Measurements from ENCODE around the gene HNRNPA0. TPM values are rescaled to one million over a fixed set of nuclear protein-coding genes. Genes with fewer than 3 reads are reported as not detected.

HNRNPA0 gene
- total RNA-seq, 1 experiment from 2014 or later = 38.9 TPM

- no peaks in the 10 kb centered on the region for H3K4me1 ChIP-seq (ENCODE audit: control insufficient read depth in 1 of 2, insufficient read depth in 2 of 2, low read length in 2 of 2)
- H4K20me1 ChIP-seq (ENCODE audit: insufficient read depth) = no peaks in the 10 kb centered on the region
- RAD21 ChIA-PET (ENCODE audit: low non-redundant PET in 1 of 2, low total read pairs in 2 of 2, uncharacterized antibody in 2 of 2, unreplicated experiment in 2 of 2) = no interaction called here
- CTCF ChIA-PET = interaction anchor here (0.9 kb wide), 1 partner anchor 55 kb away, joined by 3 read pairs; no protein-coding TSS in a partner anchor
- no peak overlapping the region for H3K4me2 ChIP-seq (ENCODE audit: low read length)
- H3K9me3 ChIP-seq (ENCODE audit: control insufficient read depth in 1 of 2, insufficient read depth in 1 of 2, low read depth in 1 of 2, low read length in 2 of 2) = no peaks in the 10 kb centered on the region
- TF ChIP-seq MAX (IDR thresholded peaks at IDR 0.05) (no peak), SRF (IDR thresholded peaks at IDR 0.05; ENCODE audit: low read depth) (no peak), EZH2 (IDR thresholded peaks at IDR 0.05) (no peak), POLR2AphosphoS5 (IDR thresholded peaks at IDR 0.05; ENCODE audit: low read depth, low read length) (no peak), CEBPB (IDR thresholded peaks at IDR 0.05; ENCODE audit: low read depth) (no peak), EZH2phosphoT487 (IDR thresholded peaks at IDR 0.05; ENCODE audit: borderline replicate concordance) (no peak), CBX3 (IDR thresholded peaks at IDR 0.05; ENCODE audit: low read depth) (no peak), FOSL1 (IDR thresholded peaks at IDR 0.05; ENCODE audit: low read depth) (no peak), SIN3A (IDR thresholded peaks at IDR 0.05; ENCODE audit: low read depth) (no peak), RAD21 (IDR thresholded peaks at IDR 0.05; ENCODE audit: low read depth) (no peak), JUND (IDR thresholded peaks at IDR 0.05) (no peak), SP1 (IDR thresholded peaks at IDR 0.05; ENCODE audit: low read depth) (no peak), ZFX (IDR thresholded peaks at IDR 0.05) (no peak), YY1 (IDR thresholded peaks at IDR 0.05; ENCODE audit: extremely low read depth, insufficient replicate concordance, low read depth, low read length) (no peak), ZBTB33 (IDR thresholded peaks at IDR 0.05; ENCODE audit: extremely low read depth, insufficient replicate concordance, low read length) (no peak)
- ATAC-seq (no peak), DNase-seq (ENCODE audit: low read depth, low spot score) (no peak)
- no peak overlapping the region for H3K27ac ChIP-seq (ENCODE audit: low read depth, low read length)
- POLR2A ChIA-PET = no interaction called here
- no peaks in the 10 kb centered on the region for H3K79me2 ChIP-seq (ENCODE audit: insufficient read depth, low read length)
- H3K9me2 ChIP-seq (ENCODE audit: insufficient read depth) = no peaks in the 10 kb centered on the region
- H3K4me3 ChIP-seq (replicated peaks in 1 of 2; ENCODE audit: low read depth in 1 of 2, low read length in 2 of 2) = no peak overlapping the region
- H3K36me3 ChIP-seq (ENCODE audit: control insufficient read depth in 1 of 2, insufficient read depth in 2 of 2, low read length in 2 of 2) = no peaks in the 10 kb centered on the region
- no TSS peak for BruUV-seq (replicated peaks)
- H2AFZ ChIP-seq (ENCODE audit: low read depth, low read length, poor library complexity, severe bottlenecking) = no peak overlapping the region
- no peak overlapping the region for H3K9ac ChIP-seq (ENCODE audit: low read length)
- intact Hi-C loops (cut with micrococcal nuclease) = no loop called here
- no peaks in the 10 kb centered on the region for H3K27me3 ChIP-seq (ENCODE audit: insufficient read depth, low read length)
Measured at GRCh38 chr5:137715456-137715855, 38.7 kb downstream of the HNRNPA0 start.
